A673 (cell line): Measurements from ENCODE around the gene PHACTR2.

ENCODE experiments used
- EZH2 ChIP-seq: fragments of 200-600 bp; sonication (generic); IDR thresholded peaks from 2 replicates; pipeline ENCODE4 v1.6.1; 2017; ENCODE audit warnings: borderline replicate concordance, low read depth, mild to moderate bottlenecking, mixed read lengths, antibody characterized with exemption, low read length; ENCODE audit not compliant: poor library complexity, severe bottlenecking
- TF ChIP-seq, protein P1 (sequence below): fragments of 300-800, 200-600 bp; sonication (generic); conservative IDR thresholded peaks from 2 replicates; pipeline ENCODE4 v1.5.1; 2017; ENCODE audit warnings: low read depth, mild to moderate bottlenecking, antibody characterized with exemption, low read length, moderate library complexity, mixed read lengths

DNA sequence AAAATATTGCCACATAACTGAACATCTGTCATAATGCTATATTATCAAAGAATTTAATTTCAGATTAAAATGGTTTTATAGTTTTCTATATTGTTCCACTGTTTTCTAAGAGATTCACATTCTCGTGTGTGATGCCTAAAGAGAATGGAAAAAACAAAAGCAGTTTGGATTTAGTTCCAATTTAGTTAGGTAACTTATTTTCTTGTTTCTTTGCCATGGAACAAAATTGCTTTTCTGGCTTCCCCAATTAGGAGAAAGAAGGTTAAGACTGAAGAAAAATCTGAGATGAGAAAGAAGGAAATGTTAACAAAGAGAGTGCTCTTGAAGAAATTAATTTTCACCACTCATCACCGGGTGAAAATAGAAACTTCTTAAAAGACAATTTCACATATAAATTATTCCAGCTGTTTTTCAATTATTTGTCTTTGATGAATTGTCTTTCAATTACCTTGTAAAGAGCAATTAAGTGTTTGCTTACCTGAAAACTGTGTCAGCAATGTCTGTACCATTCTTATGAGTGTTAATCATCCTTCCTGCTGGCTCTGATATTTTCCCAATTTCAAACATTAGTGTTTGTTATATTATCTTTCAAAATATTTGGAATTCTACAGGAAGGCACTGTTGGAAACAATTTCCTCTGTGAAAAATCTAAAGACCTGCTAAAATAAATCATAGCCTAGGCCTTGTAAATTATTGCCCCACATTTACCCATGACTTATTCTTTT is 19.5 kb downstream of the PHACTR2 start:
- TF ChIP-seq EZH2: no peak
- TF ChIP-seq, protein P1, sequence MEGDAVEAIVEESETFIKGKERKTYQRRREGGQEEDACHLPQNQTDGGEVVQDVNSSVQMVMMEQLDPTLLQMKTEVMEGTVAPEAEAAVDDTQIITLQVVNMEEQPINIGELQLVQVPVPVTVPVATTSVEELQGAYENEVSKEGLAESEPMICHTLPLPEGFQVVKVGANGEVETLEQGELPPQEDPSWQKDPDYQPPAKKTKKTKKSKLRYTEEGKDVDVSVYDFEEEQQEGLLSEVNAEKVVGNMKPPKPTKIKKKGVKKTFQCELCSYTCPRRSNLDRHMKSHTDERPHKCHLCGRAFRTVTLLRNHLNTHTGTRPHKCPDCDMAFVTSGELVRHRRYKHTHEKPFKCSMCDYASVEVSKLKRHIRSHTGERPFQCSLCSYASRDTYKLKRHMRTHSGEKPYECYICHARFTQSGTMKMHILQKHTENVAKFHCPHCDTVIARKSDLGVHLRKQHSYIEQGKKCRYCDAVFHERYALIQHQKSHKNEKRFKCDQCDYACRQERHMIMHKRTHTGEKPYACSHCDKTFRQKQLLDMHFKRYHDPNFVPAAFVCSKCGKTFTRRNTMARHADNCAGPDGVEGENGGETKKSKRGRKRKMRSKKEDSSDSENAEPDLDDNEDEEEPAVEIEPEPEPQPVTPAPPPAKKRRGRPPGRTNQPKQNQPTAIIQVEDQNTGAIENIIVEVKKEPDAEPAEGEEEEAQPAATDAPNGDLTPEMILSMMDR: no peak
